Activated CD8-positive, alpha-beta memory T cell treated with anti-CD3 and anti-CD28 coated beads for 48 hours (primary cell): ENCODE results near the gene IRF3.
"Not testable (repeated sequence)": the region's sequence is repeated elsewhere in the genome, so short reads cannot be mapped to it uniquely, and the experiment has no call there.

Source experiments
- DNase-seq, 3 experiments: peaks; one replicate each; pipeline ENCODE4 v3.0.0-alpha.2; 2020; ENCODE audit warnings: low read depth in 2 of 3, low spot score in 2 of 3

Gene IRF3

GRCh38 chr19:49646586-49646985, 19.1 kb downstream of the IRF3 start:
- no peak for DNase-seq

GRCh38 chr19:49645995-49646394, 19.7 kb downstream of the IRF3 start:
- no peak for DNase-seq

GRCh38 chr19:49645592-49645991, 20.1 kb downstream of the IRF3 start:
- DNase-seq = no peak

- DNase-seq = no peak
These were observed 22.2 kb downstream of the IRF3 start for GRCh38 chr19:49643466-49643865.

- no peak for DNase-seq
These were observed 23.1 kb downstream of the IRF3 start for GRCh38 chr19:49642492-49643035.

- peak; percentile 93 to 100 (median 94) for DNase-seq
These were observed 23.8 kb downstream of the IRF3 start, which contains the start of gene SCAF1 for GRCh38 chr19:49641688-49642491. Gene SCAF1, plus strand, starts transcription at chr19:49642209. Its CDS starts 2,818 bp downstream, at chr19:49645027.

- DNase-seq = peak; percentile 98
These were observed 25.4 kb downstream of the IRF3 start, which contains the start of gene RRAS for GRCh38 chr19:49640113-49640898. Gene RRAS, minus strand, starts transcription at chr19:49640143. Its CDS starts 45 bp downstream, at chr19:49640098.

- no peak for DNase-seq
These were observed 26.1 kb downstream of the IRF3 start for GRCh38 chr19:49639401-49640112.

GRCh38 chr19:49637821-49638738, 27.6 kb downstream of the IRF3 start:
- DNase-seq = no peak

- no peak for DNase-seq
These were observed 29.3 kb downstream of the IRF3 start for GRCh38 chr19:49636233-49636932.

GRCh38 chr19:49635530-49636232, 30.0 kb downstream of the IRF3 start:
- DNase-seq = no peak

GRCh38 chr19:49633273-49633672, 32.4 kb downstream of the IRF3 start:
- not testable (repeated sequence) for DNase-seq

- DNase-seq = no peak
These were observed 33.1 kb downstream of the IRF3 start for GRCh38 chr19:49632576-49632975.

GRCh38 chr19:49631610-49632192, 34.0 kb downstream of the IRF3 start:
- no peak for DNase-seq

- no peak for DNase-seq
These were observed 34.6 kb downstream of the IRF3 start for GRCh38 chr19:49631014-49631588.

GRCh38 chr19:49629659-49630058, 36.0 kb downstream of the IRF3 start:
- no peak for DNase-seq

GRCh38 chr19:49626226-49626625, 39.4 kb downstream of the IRF3 start:
- DNase-seq = no peak
